NB4 (cell line): ENCODE results near the gene MORC1.

Experiments used
- TF ChIP-seq, protein P1 (sequence below): IDR thresholded peaks from one replicate; pipeline ENCODE4 v1.5.1; 2012; ENCODE audit warnings: low read depth, low read length
- TF ChIP-seq, protein P2 (sequence below): IDR thresholded peaks from 2 replicates; pipeline ENCODE4 v1.6.1; 2011; ENCODE audit warnings: low read depth, low read length

DNA sequence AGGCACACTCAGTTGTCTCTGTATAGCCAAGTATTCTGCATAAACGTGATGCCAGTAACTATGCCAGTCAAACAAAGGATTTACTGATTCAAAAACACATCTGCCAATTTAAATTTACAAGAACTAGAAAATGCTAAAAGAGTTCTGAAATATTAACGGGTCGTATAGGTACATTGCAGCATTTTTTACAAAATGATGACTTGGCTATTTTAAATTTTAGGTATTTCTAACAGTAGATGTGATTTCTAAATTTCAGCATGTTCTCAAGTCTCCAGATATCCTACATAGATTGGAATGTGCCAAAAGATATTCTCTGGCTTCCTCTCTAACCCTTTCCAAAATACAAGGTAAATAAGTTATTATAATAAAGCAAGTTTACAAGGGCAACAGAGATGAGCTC, 60.3 kb downstream of the MORC1 start:
- TF ChIP-seq, protein P1, sequence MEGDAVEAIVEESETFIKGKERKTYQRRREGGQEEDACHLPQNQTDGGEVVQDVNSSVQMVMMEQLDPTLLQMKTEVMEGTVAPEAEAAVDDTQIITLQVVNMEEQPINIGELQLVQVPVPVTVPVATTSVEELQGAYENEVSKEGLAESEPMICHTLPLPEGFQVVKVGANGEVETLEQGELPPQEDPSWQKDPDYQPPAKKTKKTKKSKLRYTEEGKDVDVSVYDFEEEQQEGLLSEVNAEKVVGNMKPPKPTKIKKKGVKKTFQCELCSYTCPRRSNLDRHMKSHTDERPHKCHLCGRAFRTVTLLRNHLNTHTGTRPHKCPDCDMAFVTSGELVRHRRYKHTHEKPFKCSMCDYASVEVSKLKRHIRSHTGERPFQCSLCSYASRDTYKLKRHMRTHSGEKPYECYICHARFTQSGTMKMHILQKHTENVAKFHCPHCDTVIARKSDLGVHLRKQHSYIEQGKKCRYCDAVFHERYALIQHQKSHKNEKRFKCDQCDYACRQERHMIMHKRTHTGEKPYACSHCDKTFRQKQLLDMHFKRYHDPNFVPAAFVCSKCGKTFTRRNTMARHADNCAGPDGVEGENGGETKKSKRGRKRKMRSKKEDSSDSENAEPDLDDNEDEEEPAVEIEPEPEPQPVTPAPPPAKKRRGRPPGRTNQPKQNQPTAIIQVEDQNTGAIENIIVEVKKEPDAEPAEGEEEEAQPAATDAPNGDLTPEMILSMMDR = no peak
- TF ChIP-seq, protein P2, sequence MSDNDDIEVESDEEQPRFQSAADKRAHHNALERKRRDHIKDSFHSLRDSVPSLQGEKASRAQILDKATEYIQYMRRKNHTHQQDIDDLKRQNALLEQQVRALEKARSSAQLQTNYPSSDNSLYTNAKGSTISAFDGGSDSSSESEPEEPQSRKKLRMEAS = no peak
